GM12878 (cell line): ENCODE data around the gene C1RL.

ENCODE experiments used
- EZH2 ChIP-seq: IDR thresholded peaks from 2 replicates; pipeline ENCODE4 v1.6.1; 2012; ENCODE audit warnings: low read depth, mild to moderate bottlenecking, control low read depth, inconsistent platforms, low read length, borderline replicate concordance; ENCODE audit not compliant: control insufficient read depth
- FOS ChIP-seq: IDR thresholded peaks from 3 replicates; pipeline ENCODE4 v1.6.1; 2011; ENCODE audit warnings: borderline replicate concordance; ENCODE audit not compliant: insufficient read length; ENCODE audit errors: extremely low read depth
- HCFC1 ChIP-seq: fragments of 150-350 bp; IDR thresholded peaks from 2 replicates; pipeline ENCODE4 v1.6.1; 2014; ENCODE audit warnings: low read length
- POLR2A ChIP-seq: IDR thresholded peaks from 2 replicates; pipeline ENCODE4 v1.6.1; 2011; ENCODE audit warnings: low read depth, mild to moderate bottlenecking, low read length
- TF ChIP-seq, protein P1 (sequence below), 3 experiments: IDR thresholded peaks in 2 of 3; conservative IDR thresholded peaks in 1 of 3; 2 replicates each; pipeline ENCODE4 v1.5.1; 2011; ENCODE audit warnings: low read depth in 3 of 3, low read length in 3 of 3, mild to moderate bottlenecking in 3 of 3, control low read depth in 2 of 3, moderate library complexity in 2 of 3, inconsistent platforms in 1 of 3, mixed read lengths in 1 of 3; ENCODE audit not compliant: control insufficient read depth in 2 of 3, insufficient read depth in 1 of 3; ENCODE audit errors: extremely low read depth in 1 of 3

DNA sequence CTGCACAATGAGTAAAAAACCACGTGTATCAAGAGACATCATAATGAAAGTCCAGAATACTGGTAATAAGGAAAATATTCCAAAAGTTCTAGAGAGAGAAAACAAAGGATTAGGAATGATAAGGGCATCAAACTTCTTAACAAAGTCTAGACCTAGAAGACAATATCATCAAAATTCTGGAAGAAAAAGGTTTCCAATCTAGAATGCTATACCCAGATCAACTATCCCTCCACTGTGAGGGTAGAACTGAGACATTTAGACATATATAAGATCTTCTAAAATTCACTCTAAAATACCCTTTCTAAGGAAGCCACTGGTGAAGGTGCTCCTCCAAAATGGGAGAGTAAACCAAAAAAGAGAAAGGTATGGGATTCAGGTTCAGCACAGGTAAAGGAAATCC, 2.9 kb downstream of the C1RL start:
- no peak for TF ChIP-seq FOS
- TF ChIP-seq, protein P1, sequence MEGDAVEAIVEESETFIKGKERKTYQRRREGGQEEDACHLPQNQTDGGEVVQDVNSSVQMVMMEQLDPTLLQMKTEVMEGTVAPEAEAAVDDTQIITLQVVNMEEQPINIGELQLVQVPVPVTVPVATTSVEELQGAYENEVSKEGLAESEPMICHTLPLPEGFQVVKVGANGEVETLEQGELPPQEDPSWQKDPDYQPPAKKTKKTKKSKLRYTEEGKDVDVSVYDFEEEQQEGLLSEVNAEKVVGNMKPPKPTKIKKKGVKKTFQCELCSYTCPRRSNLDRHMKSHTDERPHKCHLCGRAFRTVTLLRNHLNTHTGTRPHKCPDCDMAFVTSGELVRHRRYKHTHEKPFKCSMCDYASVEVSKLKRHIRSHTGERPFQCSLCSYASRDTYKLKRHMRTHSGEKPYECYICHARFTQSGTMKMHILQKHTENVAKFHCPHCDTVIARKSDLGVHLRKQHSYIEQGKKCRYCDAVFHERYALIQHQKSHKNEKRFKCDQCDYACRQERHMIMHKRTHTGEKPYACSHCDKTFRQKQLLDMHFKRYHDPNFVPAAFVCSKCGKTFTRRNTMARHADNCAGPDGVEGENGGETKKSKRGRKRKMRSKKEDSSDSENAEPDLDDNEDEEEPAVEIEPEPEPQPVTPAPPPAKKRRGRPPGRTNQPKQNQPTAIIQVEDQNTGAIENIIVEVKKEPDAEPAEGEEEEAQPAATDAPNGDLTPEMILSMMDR (IDR thresholded peaks at IDR 0.05 in 2 of 3, conservative IDR thresholded peaks at IDR 0.05 in 1 of 3; ENCODE audit: control insufficient read depth in 2 of 3, extremely low read depth in 1 of 3, insufficient read depth in 1 of 3, low read depth in 3 of 3, low read length in 3 of 3): no peak
- no peak for TF ChIP-seq HCFC1
- TF ChIP-seq EZH2: no peak
- no peak for TF ChIP-seq POLR2A
